Endothelial cell of hepatic sinusoid (primary cell): ENCODE measurements around the gene LMX1A.

Experiments
- in situ Hi-C: cut with HindIII; loops from 2 replicates; pipeline ENCODE4 v1.10.0; 2017; ENCODE audit warnings: low sequenced_read_pairs

The LMX1A gene

GRCh38 chr1:165355977-165356811 lies at the start of gene LMX1A:
Gene LMX1A (minus strand): TSS chr1:165356715. CDS start chr1:165355559, 1,156 bp downstream.
- in situ Hi-C loops, result no loop called here

DNA sequence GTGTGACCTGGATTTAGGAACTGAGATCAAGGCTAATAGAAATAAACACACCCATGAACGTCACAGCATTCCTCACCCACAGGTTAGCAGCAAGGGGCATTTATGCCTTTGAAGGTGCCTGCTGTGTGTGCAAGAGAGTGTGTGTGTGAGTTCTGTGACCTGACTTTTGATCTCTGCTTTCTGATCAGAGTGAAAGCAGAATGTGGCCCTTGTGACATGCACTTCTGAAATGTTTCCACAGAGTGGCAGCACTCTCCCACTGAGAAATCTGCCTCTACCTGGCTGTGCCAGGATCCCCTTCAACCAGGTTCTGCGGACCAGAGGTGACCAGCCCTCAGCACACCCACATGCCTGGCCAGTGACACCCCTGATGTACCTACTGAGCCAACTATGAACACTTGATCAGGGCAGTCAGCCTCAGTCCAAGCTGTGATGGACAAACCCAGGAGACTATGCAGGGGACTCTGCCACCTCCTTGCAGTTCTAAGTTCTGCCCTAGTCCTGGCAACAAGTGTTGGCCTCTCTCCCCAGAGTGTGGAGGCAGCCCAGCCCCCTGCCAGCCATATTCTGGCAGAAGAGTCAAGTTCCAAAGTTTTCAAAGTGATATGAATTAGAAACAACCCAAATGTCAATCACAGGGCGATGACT lies 47.4 kb upstream of the LMX1A start:
- in situ Hi-C loops, result no loop called here

- in situ Hi-C loops, result no loop called here
These were observed 46.1 kb upstream of the LMX1A start for GRCh38 chr1:165402517-165403111.

GRCh38 chr1:165397944-165398343 lies 41.4 kb upstream of the LMX1A start:
- in situ Hi-C loops, result no loop called here

GRCh38 chr1:165395901-165396300 lies 39.4 kb upstream of the LMX1A start:
- in situ Hi-C loops, result no loop called here

DNA sequence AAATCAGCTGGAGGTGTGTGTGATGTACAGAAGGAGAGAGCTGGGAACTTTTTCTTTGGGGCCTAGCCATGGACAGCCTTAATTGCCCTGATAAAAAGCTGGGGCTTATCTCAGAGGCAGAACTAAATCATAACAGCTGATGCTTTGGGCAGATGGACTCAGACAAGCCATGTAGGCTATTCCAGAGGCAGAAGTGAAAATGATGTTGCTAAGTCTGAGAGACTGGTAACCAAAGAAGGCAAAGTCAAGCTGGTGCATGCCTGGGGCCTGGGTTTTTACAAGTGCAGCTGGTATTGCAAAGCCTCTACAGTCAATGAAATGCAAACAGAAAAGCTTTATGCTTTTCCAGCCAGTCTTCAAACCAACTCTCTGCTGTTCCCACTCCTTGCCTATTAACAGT lies 39.0 kb upstream of the LMX1A start:
- in situ Hi-C loops, result no loop called here

- in situ Hi-C loops, result loop anchor here (5.0 kb wide), 1 partner anchor 199 kb away; no protein-coding TSS in a partner anchor
These were observed 36.4 kb upstream of the LMX1A start for GRCh38 chr1:165392634-165393571.

- in situ Hi-C loops, result loop anchor here (5.0 kb wide), 1 partner anchor 203 kb away; no protein-coding TSS in a partner anchor
These were observed 33.1 kb upstream of the LMX1A start for GRCh38 chr1:165389609-165390008.

GRCh38 chr1:165387961-165388360 lies 31.4 kb upstream of the LMX1A start:
- in situ Hi-C loops, result no loop called here

DNA sequence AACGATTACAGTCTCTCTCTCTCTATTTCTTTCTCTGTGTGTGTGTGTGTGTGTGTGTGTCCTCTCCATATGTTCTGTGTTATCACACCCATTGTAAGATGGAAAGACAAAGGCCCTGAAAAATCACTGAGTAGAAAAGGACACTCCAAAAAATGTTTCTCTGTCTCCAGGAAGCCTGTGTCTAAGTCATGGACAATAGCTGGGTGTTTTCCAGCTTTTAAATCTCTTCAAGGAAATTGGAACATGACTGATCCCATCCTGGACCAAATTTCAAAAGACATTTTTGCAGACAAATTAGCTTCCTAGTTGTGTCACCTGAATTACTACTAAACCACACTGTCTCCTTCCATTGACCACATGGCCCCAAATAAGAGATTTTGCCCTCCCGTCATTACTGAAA lies 31.0 kb upstream of the LMX1A start:
- in situ Hi-C loops, result no loop called here

GRCh38 chr1:165383599-165384405 lies 27.3 kb upstream of the LMX1A start:
- in situ Hi-C loops, result no loop called here

- in situ Hi-C loops, result no loop called here
These were observed 26.6 kb upstream of the LMX1A start for GRCh38 chr1:165383067-165383466.

GRCh38 chr1:165381745-165382505 lies 25.4 kb upstream of the LMX1A start:
- in situ Hi-C loops, result no loop called here

DNA sequence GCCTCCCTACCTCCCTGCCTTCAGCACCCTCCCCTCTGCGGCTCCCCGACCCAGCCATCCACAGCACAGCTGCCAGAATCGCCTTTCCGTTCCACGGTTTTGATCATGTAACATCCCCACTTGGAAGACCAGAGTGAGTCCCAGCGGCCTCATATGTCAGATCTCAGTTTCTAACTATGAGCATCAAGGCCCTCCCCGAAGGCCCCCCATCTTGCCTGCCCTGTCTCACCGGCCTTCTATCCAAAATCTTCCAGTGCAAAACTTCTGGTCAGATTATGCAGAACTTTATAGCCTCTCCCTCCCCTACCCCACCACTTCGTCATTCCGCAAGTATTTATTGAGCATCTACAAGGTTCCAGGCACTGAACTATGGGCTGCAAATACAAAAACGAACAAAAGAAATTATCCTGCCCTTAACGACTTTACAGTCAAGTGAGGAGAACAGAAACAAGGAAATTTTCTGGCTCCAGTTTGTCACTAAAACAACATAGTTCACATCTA lies 20.3 kb upstream of the LMX1A start:
- in situ Hi-C loops, result no loop called here

DNA sequence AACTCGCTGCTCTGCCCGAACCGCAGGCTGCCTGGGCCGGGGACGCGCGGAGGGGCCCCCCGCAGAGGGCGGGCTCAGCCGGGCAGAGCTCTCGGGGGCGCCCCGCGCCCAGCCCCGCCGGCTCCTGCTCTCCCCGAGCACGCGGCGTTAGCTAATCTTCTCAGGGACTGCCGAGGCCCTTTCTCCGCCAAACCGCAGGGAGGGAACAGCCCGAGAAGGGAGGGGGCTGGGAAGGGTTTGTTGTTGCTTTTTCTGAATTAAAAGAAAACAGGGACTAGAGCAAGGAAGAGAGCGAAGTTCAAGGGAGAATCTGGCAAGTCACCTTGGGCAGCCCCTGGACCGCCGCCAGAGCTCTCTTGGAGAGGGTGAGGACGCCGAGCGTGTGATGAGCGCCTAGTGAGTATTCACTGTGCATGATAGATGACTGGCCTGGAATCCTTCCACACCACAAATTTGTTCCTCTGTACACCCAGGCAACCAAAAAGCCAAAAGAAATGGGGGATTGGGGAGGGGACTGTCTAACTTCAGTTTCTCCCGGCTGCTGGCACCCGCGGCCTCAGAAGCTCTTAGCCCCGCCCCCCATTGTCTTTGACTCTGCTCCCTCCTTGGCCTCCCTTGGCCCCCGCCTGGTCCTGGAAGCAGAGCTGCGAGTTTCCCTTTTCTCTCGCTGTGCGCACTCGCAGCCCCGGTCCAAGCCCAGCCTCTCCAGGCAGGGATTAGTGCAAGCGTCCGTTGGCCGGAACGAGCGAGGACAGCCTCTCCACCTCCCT lies 19.7 kb upstream of the LMX1A start:
- in situ Hi-C loops, result no loop called here

GRCh38 chr1:165375623-165376022 lies 19.1 kb upstream of the LMX1A start:
- in situ Hi-C loops, result no loop called here

GRCh38 chr1:165371588-165372225 lies 15.2 kb upstream of the LMX1A start:
- in situ Hi-C loops, result no loop called here
